OCI-LY7 (cell line): Measurements from ENCODE around the gene PTGER2. TPM values are rescaled to one million over a fixed set of nuclear protein-coding genes. Genes with fewer than 3 reads are reported as not detected.

Experiments used
- BruUV-seq: library from RNA; stranded (reverse); fragments of 400-500 nt; replicated peaks from 2 replicates; lab custom pipeline; 2021; lab: Mats Ljungman, UMichigan
- CTCF ChIA-PET: fragments of 300-600 bp; sonication (Branson Sonifier 250); formaldehyde crosslinking; loops from one replicate; lab custom pipeline; 2022; ENCODE audit warnings: antibody characterized with exemption; ENCODE audit not compliant: unreplicated experiment; lab: Charles Lee
- POLR2A ChIA-PET: fragments of 300-600 bp; sonication (Branson Sonifier 250); formaldehyde crosslinking; loops from one replicate; lab custom pipeline; 2022; ENCODE audit warnings: antibody characterized with exemption; lab: Charles Lee
- DNase-seq: peaks from one replicate; pipeline ENCODE4 v3.0.0-alpha.2; 2015; ENCODE audit warnings: low spot score
- H2AFZ ChIP-seq: fragments of 200-600 bp; sonication (generic), shearing (Covaris generic); 2 replicates; pipeline ENCODE4 v1.6.1; 2014; ENCODE audit warnings: mild to moderate bottlenecking, antibody characterized with exemption, low read length, moderate library complexity
- H3K27ac ChIP-seq: fragments of 200-600 bp; sonication (generic); 2 replicates; pipeline ENCODE4 v1.5.1; 2014; ENCODE audit warnings: mixed run types, low read depth, mild to moderate bottlenecking, moderate library complexity, low read length, inconsistent platforms; ENCODE audit not compliant: poor library complexity, severe bottlenecking
- H3K36me3 ChIP-seq: fragments of 200-600 bp; sonication (generic); 2 replicates; pipeline ENCODE4 v1.6.1; 2014; ENCODE audit warnings: mild to moderate bottlenecking, antibody characterized with exemption, low read length, moderate library complexity, mixed read lengths; ENCODE audit not compliant: insufficient read depth
- H3K4me1 ChIP-seq: fragments of 200-600 bp; sonication (generic); 2 replicates; pipeline ENCODE4 v1.5.1; 2014; ENCODE audit warnings: mild to moderate bottlenecking, low read length; ENCODE audit not compliant: insufficient read depth, poor library complexity, severe bottlenecking
- H3K4me2 ChIP-seq: fragments of 200-600 bp; sonication (generic); 2 replicates; pipeline ENCODE4 v1.6.1; 2014; ENCODE audit warnings: mild to moderate bottlenecking, low read length
- H3K4me3 ChIP-seq: fragments of 200-600 bp; sonication (generic); 2 replicates; pipeline ENCODE4 v1.5.1; 2014; ENCODE audit warnings: mild to moderate bottlenecking, low read depth, low read length; ENCODE audit not compliant: poor library complexity, severe bottlenecking
- H3K79me2 ChIP-seq: fragments of 200-600 bp; sonication (generic); 2 replicates; pipeline ENCODE4 v1.6.1; 2016; ENCODE audit warnings: low read depth, mild to moderate bottlenecking, low read length, moderate library complexity, mixed read lengths; ENCODE audit not compliant: insufficient read depth
- H3K9me2 ChIP-seq: fragments of 200-600 bp; sonication (generic); 2 replicates; pipeline ENCODE4 v1.6.1; 2016; ENCODE audit warnings: mild to moderate bottlenecking, low read length, mixed read lengths; ENCODE audit not compliant: insufficient read depth
- H3K9me3 ChIP-seq: fragments of 200-600 bp; sonication (generic); 2 replicates; pipeline ENCODE4 v1.6.1; 2014; ENCODE audit warnings: mild to moderate bottlenecking, mixed run types, low read length, mixed read lengths
- H4K20me1 ChIP-seq: fragments of 200-600 bp; sonication (generic); 2 replicates; pipeline ENCODE4 v1.6.1; 2014; ENCODE audit warnings: mild to moderate bottlenecking, antibody characterized with exemption, low read length, moderate library complexity, mixed read lengths; ENCODE audit not compliant: insufficient read depth
- EZH2phosphoT487 ChIP-seq: fragments of 200-600 bp; sonication (generic); IDR thresholded peaks from 2 replicates; pipeline ENCODE4 v1.6.1; 2018; ENCODE audit warnings: low read depth, borderline replicate concordance, mild to moderate bottlenecking, mixed run types, antibody characterized with exemption, low read length, moderate library complexity, mixed read lengths
- intact Hi-C: fragments of 100-400 bp; cut with micrococcal nuclease; formaldehyde crosslinking; loops from one replicate; pipeline ENCODE4 v1.10.0; 2022; ENCODE audit not compliant: unreplicated experiment
- total RNA-seq, 2 experiments: library from RNA; depleted of rRNA in 1 of 2; stranded (reverse); fragments of >200 nt in 1 of 2; shearing (Covaris generic) in 1 of 2; gene quantifications; 2 replicates each; pipeline ENCODE4 v1.2.3, GENCODE V29; 2014 to 2022
- TF ChIP-seq, protein P1 (sequence below): fragments of 200-600 bp; sonication (generic); conservative IDR thresholded peaks from 2 replicates; pipeline ENCODE4 v1.5.1; 2014; ENCODE audit warnings: mild to moderate bottlenecking, antibody characterized with exemption, low read length, moderate library complexity, mixed read lengths

The PTGER2 gene
- total RNA-seq, 2 experiments from 2014 or later, result not detected

- Histone ChIP-seq H3K9me3 (no peaks in the 10 kb centered on the region), H3K27ac (no peak overlapping the region), H3K4me2 (no peak overlapping the region), H2AFZ (no peak overlapping the region), H3K4me3 (no peak overlapping the region), H3K4me1 (no peaks in the 10 kb centered on the region), H3K9me2 (no peaks in the 10 kb centered on the region; the same call in 1 of the 2 replicates), H3K79me2 (no peaks in the 10 kb centered on the region), H3K36me3 (no peaks in the 10 kb centered on the region), H4K20me1 (no peaks in the 10 kb centered on the region)
- CTCF ChIA-PET, result no interaction called here
- DNase-seq, result no peak
- BruUV-seq, result no TSS peak
- TF ChIP-seq, protein P1, sequence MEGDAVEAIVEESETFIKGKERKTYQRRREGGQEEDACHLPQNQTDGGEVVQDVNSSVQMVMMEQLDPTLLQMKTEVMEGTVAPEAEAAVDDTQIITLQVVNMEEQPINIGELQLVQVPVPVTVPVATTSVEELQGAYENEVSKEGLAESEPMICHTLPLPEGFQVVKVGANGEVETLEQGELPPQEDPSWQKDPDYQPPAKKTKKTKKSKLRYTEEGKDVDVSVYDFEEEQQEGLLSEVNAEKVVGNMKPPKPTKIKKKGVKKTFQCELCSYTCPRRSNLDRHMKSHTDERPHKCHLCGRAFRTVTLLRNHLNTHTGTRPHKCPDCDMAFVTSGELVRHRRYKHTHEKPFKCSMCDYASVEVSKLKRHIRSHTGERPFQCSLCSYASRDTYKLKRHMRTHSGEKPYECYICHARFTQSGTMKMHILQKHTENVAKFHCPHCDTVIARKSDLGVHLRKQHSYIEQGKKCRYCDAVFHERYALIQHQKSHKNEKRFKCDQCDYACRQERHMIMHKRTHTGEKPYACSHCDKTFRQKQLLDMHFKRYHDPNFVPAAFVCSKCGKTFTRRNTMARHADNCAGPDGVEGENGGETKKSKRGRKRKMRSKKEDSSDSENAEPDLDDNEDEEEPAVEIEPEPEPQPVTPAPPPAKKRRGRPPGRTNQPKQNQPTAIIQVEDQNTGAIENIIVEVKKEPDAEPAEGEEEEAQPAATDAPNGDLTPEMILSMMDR, result no peak
- TF ChIP-seq EZH2phosphoT487, result no peak
- intact Hi-C loops, result no loop called here
- POLR2A ChIA-PET, result no interaction called here
Observed at GRCh38 chr14:52333108-52333507, 19.0 kb downstream of the PTGER2 start.

- CTCF ChIA-PET, result no interaction called here
- no peaks in the 10 kb centered on the region for H3K9me2 ChIP-seq
- no peaks in the 10 kb centered on the region for H4K20me1 ChIP-seq
- no peak overlapping the region for H3K4me3 ChIP-seq
- BruUV-seq, result no TSS peak
- no peaks in the 10 kb centered on the region for H3K9me3 ChIP-seq
- H2AFZ ChIP-seq, result no peak overlapping the region
- H3K36me3 ChIP-seq, result no peaks in the 10 kb centered on the region
- no peaks in the 10 kb centered on the region for H3K79me2 ChIP-seq
- POLR2A ChIA-PET, result interaction anchor here (1.1 kb wide), 1 partner anchor 16 kb away, joined by 4 read pairs; no protein-coding TSS in a partner anchor
- no peaks in the 10 kb centered on the region for H3K4me1 ChIP-seq
- TF ChIP-seq, protein P1, result no peak
- TF ChIP-seq EZH2phosphoT487, result no peak
- DNase-seq, result no peak
- H3K4me2 ChIP-seq, result no peak overlapping the region
- intact Hi-C loops, result no loop called here
- no peak overlapping the region for H3K27ac ChIP-seq
Observed at GRCh38 chr14:52333823-52334657, 19.9 kb downstream of the PTGER2 start.

DNA sequence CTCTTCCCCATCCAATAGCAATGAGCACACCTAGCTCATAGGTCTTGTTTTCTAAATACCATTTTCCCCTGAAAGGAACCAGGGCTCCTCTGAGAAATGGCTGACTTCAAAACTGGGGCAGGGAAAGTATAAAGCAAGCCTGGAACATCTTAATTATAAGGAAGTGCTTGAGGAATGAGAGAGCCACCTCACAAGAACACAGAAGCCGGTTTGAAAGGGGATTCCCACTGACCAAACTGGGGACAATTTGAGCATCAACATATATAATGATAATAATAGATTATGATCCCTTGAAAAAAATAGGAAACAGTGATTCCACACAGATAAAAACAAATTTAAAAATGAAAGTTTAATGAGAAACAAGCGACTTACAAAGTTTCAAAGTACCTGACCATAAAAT lies 22.1 kb downstream of the PTGER2 start:
- no peak overlapping the region for H3K4me3 ChIP-seq
- H3K9me2 ChIP-seq, result no peaks in the 10 kb centered on the region
- no peaks in the 10 kb centered on the region for H3K79me2 ChIP-seq
- H3K36me3 ChIP-seq, result no peaks in the 10 kb centered on the region
- no peaks in the 10 kb centered on the region for H3K9me3 ChIP-seq
- H3K4me2 ChIP-seq, result no peak overlapping the region
- ChIA-PET CTCF (interaction anchor here (1.2 kb wide), 1 partner anchor 160 kb away, joined by 7 read pairs; no protein-coding TSS in a partner anchor), POLR2A (no interaction called here)
- TF ChIP-seq, protein P1, result no peak
- no peak for TF ChIP-seq EZH2phosphoT487
- no peak overlapping the region for H3K27ac ChIP-seq
- intact Hi-C loops, result no loop called here
- BruUV-seq, result no TSS peak
- H2AFZ ChIP-seq, result no peak overlapping the region
- H3K4me1 ChIP-seq, result no peaks in the 10 kb centered on the region
- no peaks in the 10 kb centered on the region for H4K20me1 ChIP-seq
- DNase-seq, result no peak
